DLD1 (cell line): ENCODE results near the gene TRIM8.

Experiments
- in situ Hi-C: cut with HindIII; loops from 2 replicates; pipeline ENCODE4 v1.10.0; 2017; ENCODE audit warnings: low sequenced_read_pairs

TRIM8 gene

GRCh38 chr10:102648269-102648888 lies 4.1 kb downstream of the TRIM8 start:
- in situ Hi-C loops, result no loop called here

GRCh38 chr10:102648889-102649796 lies 4.9 kb downstream of the TRIM8 start:
- in situ Hi-C loops, result no loop called here

GRCh38 chr10:102649797-102650654 lies 5.7 kb downstream of the TRIM8 start:
- in situ Hi-C loops, result no loop called here

GRCh38 chr10:102650655-102651454 lies 6.6 kb downstream of the TRIM8 start:
- in situ Hi-C loops, result no loop called here

- in situ Hi-C loops, result no loop called here
These were observed 7.3 kb downstream of the TRIM8 start for GRCh38 chr10:102651455-102652169.

GRCh38 chr10:102652170-102652916 lies 8.1 kb downstream of the TRIM8 start:
- in situ Hi-C loops, result no loop called here

- in situ Hi-C loops, result no loop called here
These were observed 8.8 kb downstream of the TRIM8 start for GRCh38 chr10:102653060-102653459.

- in situ Hi-C loops, result no loop called here
These were observed 10.3 kb downstream of the TRIM8 start for GRCh38 chr10:102654566-102654965.

GRCh38 chr10:102654969-102655368 lies 10.7 kb downstream of the TRIM8 start:
- in situ Hi-C loops, result no loop called here

GRCh38 chr10:102656026-102656425 lies 11.7 kb downstream of the TRIM8 start:
- in situ Hi-C loops, result no loop called here

GRCh38 chr10:102656791-102657371 lies 12.6 kb downstream of the TRIM8 start:
- in situ Hi-C loops, result no loop called here

GRCh38 chr10:102657451-102657850 lies 13.2 kb downstream of the TRIM8 start:
- in situ Hi-C loops, result no loop called here

- in situ Hi-C loops, result no loop called here
These were observed 13.9 kb downstream of the TRIM8 start for GRCh38 chr10:102657984-102658724.

- in situ Hi-C loops, result no loop called here
These were observed 14.5 kb downstream of the TRIM8 start for GRCh38 chr10:102658802-102659201.

GRCh38 chr10:102660888-102661657 lies 16.8 kb downstream of the TRIM8 start:
- in situ Hi-C loops, result no loop called here

- in situ Hi-C loops, result no loop called here
These were observed 17.4 kb downstream of the TRIM8 start for GRCh38 chr10:102661658-102662028.

- in situ Hi-C loops, result no loop called here
These were observed 21.7 kb downstream of the TRIM8 start for GRCh38 chr10:102665904-102666509.
